GM19438 (cell line): ENCODE data around the gene HIPK2.

Source experiments
- ATAC-seq: cut with Tn5 transposase; IDR thresholded peaks from one replicate; pipeline ENCODE4 v1.9.1; 2021; ENCODE audit warnings: low read depth; ENCODE audit not compliant: unreplicated experiment

The HIPK2 gene

DNA sequence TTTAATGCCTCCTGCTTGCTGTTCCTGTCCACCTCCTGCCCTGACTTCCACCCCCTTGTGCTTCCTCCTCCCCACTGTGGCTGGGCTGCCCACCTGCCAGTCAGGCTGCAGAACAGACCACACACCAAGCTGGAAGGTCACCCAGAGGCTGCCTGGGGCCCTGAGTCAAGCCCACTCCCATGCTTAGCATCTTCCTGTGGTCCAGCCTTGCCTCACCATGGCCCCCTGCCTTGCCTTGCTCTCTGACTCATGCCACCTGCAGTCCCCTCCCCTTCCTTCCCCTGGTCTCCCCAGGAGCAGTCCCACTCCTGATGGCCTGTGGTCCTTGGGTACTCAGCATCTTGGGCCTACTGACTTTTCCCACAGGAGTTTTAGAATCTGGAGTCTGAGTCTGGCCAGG, 252.0 kb downstream of the HIPK2 start:
- ATAC-seq = no peak

DNA sequence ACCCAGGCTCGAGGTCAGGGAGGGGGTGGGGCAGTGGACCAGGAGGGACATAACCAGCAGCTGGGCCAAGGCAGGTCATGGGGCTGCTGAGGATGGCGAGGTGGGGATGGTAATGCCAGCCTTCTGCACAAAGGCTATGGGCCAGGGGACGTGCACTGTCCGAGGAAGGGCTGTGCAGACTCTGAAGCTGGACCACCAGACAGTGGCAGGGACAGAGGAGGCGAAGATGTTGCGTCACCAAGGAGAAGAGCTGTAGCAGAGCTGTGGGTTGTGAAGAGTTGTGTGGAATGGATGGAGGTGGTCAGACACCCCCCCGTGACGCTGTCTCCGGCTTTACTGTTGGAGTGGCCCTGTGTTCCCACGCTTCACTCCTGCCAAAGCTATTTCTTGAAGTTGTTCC, 252.6 kb downstream of the HIPK2 start:
- no peak for ATAC-seq

- ATAC-seq = no peak
Measured at GRCh38 chr7:139523968-139524815, 253.6 kb downstream of the HIPK2 start.

DNA sequence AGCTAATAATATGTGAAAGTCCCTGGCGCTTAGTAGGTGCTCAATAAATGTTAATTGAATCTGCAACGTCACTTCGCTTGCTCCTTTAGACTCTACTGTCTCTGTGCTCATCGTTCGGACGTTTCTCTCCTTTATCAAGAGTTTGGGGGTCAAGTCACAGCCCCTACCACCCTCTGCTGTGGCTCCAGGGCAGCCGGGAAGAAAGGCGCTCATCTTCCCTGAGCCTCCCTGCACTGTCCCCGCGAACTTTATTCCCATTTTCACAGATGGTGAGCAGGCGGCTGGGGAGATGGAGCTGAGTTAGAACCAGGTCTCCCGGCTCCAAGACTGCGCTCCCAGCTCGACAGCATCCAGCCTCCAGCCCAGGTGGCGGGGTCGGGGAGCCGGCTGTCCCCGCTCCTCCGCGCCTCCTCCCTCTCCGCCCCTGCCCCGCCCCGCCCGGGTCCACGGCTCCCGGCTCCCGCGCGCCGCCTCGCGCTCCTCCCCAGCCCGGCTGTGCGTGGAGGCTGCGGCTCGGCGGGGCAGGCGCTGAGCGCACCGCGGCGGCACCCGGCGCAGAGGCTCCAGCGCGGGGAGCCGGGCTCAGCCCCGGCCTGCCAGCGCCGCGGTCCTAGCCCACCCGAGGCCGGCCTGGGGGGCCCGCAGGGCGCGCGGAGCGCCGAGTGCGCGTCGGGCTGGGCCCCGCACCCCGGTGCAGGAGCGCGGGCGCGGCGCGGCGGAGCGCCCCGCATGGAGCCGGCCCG, 254.4 kb downstream of the HIPK2 start, which contains the start of gene CLEC2L:
TSS of gene CLEC2L (plus strand) at position 487 of the 743 bp plus-strand sequence. CDS start at position 730, 243 bp downstream.
- no peak for ATAC-seq

DNA sequence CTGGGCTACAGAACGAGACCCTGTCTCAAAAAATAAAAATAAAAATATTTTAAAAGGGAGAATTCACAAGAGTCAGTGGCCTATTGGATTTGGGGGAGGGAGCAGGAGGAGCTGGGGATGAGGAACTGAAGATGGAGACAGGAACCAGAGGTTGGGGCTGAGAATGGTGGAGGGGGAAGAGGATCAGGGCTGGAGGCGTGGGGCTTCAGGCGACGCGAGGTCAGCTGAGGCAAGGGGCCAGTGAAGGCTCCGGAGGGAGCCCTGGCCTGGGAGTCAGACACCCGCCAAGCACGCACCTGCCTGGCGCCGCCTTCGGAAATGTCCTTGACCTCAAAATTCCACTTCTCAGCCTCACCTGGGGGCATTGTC, 255.0 kb downstream of the HIPK2 start:
- ATAC-seq = no peak

DNA sequence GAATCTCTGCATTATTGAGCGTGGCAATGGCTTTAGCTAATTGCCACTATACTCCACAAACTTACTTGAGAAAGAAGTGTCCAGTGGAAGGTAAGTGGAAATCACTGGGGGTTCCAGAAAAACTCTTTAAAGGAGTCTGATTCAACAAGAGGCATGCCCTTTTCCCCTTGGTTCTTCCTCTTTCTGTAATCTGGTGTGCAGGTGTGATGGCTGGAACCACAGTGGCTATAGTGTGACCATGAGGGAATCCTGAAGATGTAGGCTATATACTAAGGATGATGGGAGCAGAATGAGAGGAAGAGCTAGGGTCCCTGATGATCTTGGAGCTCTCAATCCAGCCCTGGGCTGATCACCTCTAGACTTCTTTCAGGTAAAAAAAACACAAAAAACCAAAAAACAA, 256.4 kb downstream of the HIPK2 start:
- ATAC-seq = no peak

DNA sequence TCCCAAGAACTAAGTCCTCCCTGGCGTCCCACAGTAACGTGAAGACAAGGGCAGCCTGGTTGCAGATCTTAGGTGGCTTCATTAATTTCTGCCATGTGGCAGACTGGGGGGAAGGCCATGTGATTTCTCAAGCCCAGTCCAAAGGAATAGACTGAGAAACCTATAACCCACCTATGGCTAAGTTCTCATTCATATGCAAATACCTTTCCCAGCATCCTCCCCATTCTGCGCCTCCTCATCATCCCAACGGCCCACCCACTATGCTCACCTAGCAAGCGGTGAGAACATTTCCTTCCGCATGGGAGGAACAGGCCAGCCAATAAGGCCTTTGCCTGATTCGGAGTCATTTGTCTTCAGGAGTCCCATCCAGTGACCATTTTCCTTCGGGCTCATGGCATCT, 262.5 kb downstream of the HIPK2 start:
- no peak for ATAC-seq
